Ovary (tissue), 9 donors: ENCODE data around the gene ANLN. TPM values are rescaled to one million over a fixed set of nuclear protein-coding genes. Genes with fewer than 3 reads are reported as not detected.

Experiments
- DNase-seq, 5 donors: peaks; one replicate each; pipeline ENCODE4 v3.0.0-alpha.2; 2019 to 2020
- H3K27ac ChIP-seq, 2 donors: fragments of 200-600 bp; one replicate each; pipeline versions ENCODE4 v1.5.1 to v1.8.0; 2019 to 2022
- H3K27me3 ChIP-seq: fragments of 200-600 bp; one replicate; pipeline ENCODE4 v1.8.0; 2022
- H3K36me3 ChIP-seq: fragments of 200-600 bp; sonication (generic); one replicate; pipeline ENCODE4 v1.5.1; 2019
- H3K4me1 ChIP-seq: one replicate; pipeline ENCODE4 v1.8.1; 2013; ENCODE audit warnings: mild to moderate bottlenecking, moderate library complexity; ENCODE audit not compliant: insufficient read depth
- H3K4me3 ChIP-seq: fragments of 200-600 bp; sonication (generic); one replicate; pipeline ENCODE4 v1.5.1; 2017
- H3K9me3 ChIP-seq, 2 donors: fragments of 200-600 bp in 1 of 2; sonication (generic) in 1 of 2; one replicate each; pipeline versions ENCODE4 v1.5.1 to v1.8.1; 2013 to 2019; ENCODE audit warnings: mild to moderate bottlenecking in 1 of 2, moderate library complexity in 1 of 2
- POLR2A ChIP-seq: fragments of 450-650 bp; IDR thresholded peaks from one replicate; pipeline ENCODE4 v1.6.1; 2017; ENCODE audit warnings: antibody characterized with exemption, mild to moderate bottlenecking, moderate library complexity
- WGBS, 3 donors: extraction: QIAGEN DNeasy Blood & Tissue Kit in 1 of 3; methylation state at CpG; one replicate each; pipeline versions ENCODE4 v1.1.5 to v1.1.7; 2013 to 2017; 5-methylcytosine and 5-hydroxymethylcytosine counted together
- intact Hi-C, 4 donors: fragments of 100-400 bp; cut with DNase I; formaldehyde crosslinking; loops; one replicate each; pipeline versions ENCODE4 v1.11.0 to v1.15.1; 2022 to 2023
- polyA plus RNA-seq, 2 donors: library from polyadenylated mRNA; stranded (reverse); fragments of 200-250 nt in 1 of 2; fragments of 350-450 nt in 1 of 2; fragmentation: Illumina TruSeq in 1 of 2; extraction: RNeasy Lipid Tissue Mini Kit (QIAGEN cat#74804) in 1 of 2; gene quantifications; one replicate each; pipeline ENCODE4 v1.2.3, GENCODE V29; 2013 to 2014
- total RNA-seq, 7 donors: library from RNA; depleted of rRNA in 2 of 7; stranded (reverse); fragments of >200 nt in 2 of 7; fragmentation: NEBNext Ultra II Directional in 3 of 7; extraction: Animal tissue kit (Norgen Biotek cat#: 25700) in 3 of 7; gene quantifications; one replicate each; pipeline versions ENCODE4 v1.1.0 to v1.2.4, GENCODE V29; 2016 to 2023
- TF ChIP-seq, protein P1 (sequence below), 3 donors: fragments of 450-650 bp in 2 of 3; fragments of 200-600 bp in 1 of 3; IDR thresholded peaks; one replicate each; pipeline versions ENCODE4 v1.5.1 to v1.8.0; 2016 to 2022; ENCODE audit warnings: antibody characterized with exemption in 3 of 3, mild to moderate bottlenecking in 1 of 3
- donor health status: DM: no; HTN: no; CAD: no; lungs with moderate emphysema.
- donor health status: DM: no; HTN: no; CAD: no.
- donor health status: Bipolar disorder and iron deficiency.
- donor health status: DM: yes; HTN: yes; CAD: no.
- donor health status: DM: no; HTN: no; CAD: no.
- donor health status: DM: yes; HTN: yes; CAD: no.

ANLN gene
- total and polyA plus RNA-seq, 9 donors, result 0.50 to 6.0 (median 2.6) TPM

DNA sequence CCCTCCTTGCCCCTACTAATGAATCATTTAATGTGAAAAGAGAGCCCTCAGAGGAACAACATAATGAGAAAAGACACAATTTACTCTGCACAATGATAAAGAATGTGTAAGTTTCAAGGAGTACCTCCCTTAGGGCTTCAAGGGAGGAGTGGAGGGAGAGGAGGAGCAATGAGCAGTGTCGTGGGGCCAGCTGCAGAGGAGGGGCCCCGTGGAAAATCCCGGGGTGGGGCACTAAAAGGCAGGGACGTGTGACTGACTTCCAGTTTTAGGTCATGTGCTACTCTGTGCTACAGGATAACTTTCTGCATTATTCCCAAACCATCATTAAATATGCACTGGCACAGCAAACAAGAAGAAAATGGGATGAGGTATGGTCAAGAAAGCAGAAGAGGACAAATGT lies 108.1 kb downstream of the ANLN start:
- no peaks in the 10 kb centered on the region for H3K9me3 ChIP-seq
- WGBS, 3 donors, result 12 to 20% (median 15%) methylated on average over 4 of the region's 4 CpGs
- intact Hi-C loops, result no loop called here

More for the DNA sequence above, 108.1 kb downstream of the ANLN start:
- DNase-seq, result no peak
- Histone ChIP-seq H3K4me3 (no peak overlapping the region), H3K4me1 (no peaks in the 10 kb centered on the region), H3K27ac (no peak overlapping the region), H3K27me3 (no peaks in the 10 kb centered on the region), H3K36me3 (no peaks in the 10 kb centered on the region)
- TF ChIP-seq POLR2A, result no peak
- TF ChIP-seq, protein P1, sequence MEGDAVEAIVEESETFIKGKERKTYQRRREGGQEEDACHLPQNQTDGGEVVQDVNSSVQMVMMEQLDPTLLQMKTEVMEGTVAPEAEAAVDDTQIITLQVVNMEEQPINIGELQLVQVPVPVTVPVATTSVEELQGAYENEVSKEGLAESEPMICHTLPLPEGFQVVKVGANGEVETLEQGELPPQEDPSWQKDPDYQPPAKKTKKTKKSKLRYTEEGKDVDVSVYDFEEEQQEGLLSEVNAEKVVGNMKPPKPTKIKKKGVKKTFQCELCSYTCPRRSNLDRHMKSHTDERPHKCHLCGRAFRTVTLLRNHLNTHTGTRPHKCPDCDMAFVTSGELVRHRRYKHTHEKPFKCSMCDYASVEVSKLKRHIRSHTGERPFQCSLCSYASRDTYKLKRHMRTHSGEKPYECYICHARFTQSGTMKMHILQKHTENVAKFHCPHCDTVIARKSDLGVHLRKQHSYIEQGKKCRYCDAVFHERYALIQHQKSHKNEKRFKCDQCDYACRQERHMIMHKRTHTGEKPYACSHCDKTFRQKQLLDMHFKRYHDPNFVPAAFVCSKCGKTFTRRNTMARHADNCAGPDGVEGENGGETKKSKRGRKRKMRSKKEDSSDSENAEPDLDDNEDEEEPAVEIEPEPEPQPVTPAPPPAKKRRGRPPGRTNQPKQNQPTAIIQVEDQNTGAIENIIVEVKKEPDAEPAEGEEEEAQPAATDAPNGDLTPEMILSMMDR (IDR thresholded peaks at IDR 0.05), result no peak

Other genes starting within 250 kb of the ANLN start
- gene EEPD1, start 236.6 kb upstream of the ANLN start, total RNA-seq, result 10 to 100 TPM in 4 of 7 donors, 1 to 10 TPM in 3; 5.6 to 15.8 (median 10.7) TPM
- 10 to 100 TPM; 11.5 to 16.6 TPM for gene EEPD1, start 236.6 kb upstream of the ANLN start, polyA plus RNA-seq